NCI-H2196 treated with DMSO at 0.1 percent for 48 hours (cell line): Measurements from ENCODE around the gene LIAS.
"Not testable (repeated sequence)": the region's sequence is repeated elsewhere in the genome, so short reads cannot be mapped to it uniquely, and the experiment has no call there.

Experiments
- DNase-seq: peaks from one replicate; lab custom pipeline; 2025; ENCODE audit not compliant: unreplicated experiment; lab: John Stamatoyannopoulos, UW

LIAS gene

DNA sequence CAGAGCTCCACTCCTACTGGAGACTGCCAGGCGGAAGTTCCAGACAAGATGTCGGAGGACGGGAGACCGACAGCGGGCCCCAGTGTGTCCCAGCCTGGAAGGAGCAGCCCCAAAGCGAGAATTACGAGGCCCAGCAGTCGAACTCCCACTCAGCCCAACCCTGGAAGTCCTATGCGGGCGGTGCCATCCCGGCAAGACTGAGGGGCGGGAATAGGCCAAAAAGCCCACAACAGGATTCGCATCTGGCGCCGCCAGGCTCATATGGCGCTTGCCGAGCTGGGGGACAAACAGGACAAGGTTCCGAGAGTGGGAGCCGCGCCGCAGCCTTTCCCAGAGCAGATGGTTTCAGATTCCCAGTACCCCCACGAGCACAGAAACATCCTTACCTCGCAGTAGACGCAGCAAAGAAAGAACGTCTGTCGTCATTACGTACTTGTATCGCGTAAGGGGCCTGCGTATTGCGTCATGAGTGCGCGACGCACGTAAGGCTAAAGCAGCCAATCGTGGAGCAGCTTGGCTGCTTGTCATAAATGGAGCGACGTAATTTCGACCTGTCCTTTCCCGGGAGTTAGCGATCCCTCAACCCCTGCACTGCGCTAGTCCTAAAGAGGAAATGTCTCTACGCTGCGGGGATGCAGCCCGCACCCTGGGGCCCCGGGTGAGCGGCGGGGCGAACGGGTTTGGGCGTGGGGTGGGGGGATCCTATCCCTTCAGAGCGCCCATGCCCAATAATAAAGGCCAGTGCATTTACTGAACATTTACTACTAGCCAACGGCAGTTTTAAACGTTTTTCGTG is at the start of gene LIAS, which contains the start of gene RPL9:
TSS of gene LIAS (plus strand) at position 552 of the 796 bp plus-strand sequence. CDS start at position 614, 62 bp downstream.
TSS of gene RPL9 (minus strand) at position 418 of the 796 bp plus-strand sequence. CDS start 483 bp downstream, outside the sequence.
- peak; percentile 88 for DNase-seq

DNA sequence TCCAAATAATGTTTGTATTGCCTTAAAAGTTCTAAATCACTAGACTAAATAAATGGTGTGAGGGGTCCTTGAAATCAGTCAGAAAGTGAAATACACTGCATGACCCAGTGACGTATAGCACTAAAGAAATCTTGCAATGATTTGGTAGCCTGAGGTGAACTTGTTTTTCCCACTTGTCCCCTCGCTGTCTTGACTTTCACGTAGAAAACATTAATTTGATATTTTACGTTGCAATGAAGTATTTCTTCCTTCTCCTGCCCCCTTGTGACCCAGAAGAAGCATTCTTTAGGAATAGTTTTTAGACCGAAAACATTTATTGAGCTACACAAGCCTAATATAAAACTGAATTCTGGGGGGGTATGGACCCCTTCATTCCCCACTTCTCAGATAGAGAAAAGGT is 48.4 kb upstream of the LIAS start:
- no peak for DNase-seq

DNA sequence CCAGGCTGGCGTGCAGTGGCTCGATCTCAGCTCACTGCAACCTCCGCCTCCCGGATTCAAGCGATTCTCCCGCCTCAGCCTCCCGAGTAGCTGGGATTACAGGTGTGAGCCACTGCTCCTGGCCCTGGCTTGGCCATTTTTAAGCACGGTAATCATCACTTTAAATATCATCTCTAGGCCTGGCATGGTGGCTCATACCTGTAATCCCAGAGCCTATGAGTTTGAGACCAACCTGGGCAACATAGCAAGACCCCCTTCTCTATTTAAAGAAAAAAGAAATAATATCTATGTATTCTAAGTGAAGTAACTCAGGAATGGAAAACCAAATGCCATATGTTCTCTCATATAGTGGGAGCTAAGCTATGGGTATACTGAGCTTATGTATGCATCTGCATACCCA is 47.3 kb upstream of the LIAS start:
- DNase-seq = not testable (repeated sequence)

DNA sequence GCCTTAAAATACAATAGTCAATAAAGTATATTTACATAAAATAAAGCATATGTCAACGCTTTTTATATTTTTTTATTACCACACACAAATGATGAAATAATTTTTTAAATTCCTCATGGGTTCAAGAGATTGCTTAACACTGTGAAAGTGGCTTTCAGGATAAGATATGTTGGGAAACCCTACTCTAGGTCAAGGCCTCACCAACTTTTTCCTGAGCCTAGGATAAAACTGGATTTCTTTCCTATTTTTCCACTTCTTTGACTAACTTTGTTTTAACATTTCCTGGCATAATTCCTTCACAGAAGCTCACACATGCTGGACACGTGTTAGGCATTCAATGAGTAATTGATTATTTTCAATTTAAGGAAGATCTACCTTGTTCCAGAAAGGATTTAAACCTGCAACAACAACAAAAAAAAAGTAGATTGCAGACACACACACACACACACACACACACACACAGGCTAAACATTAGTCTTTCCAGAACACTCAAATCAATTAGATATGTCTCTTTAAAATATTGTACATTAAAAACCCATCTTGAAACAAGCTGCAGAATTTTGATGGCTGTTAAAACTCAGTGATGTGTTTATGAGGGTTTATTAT is 43.1 kb upstream of the LIAS start:
- DNase-seq = no peak

DNA sequence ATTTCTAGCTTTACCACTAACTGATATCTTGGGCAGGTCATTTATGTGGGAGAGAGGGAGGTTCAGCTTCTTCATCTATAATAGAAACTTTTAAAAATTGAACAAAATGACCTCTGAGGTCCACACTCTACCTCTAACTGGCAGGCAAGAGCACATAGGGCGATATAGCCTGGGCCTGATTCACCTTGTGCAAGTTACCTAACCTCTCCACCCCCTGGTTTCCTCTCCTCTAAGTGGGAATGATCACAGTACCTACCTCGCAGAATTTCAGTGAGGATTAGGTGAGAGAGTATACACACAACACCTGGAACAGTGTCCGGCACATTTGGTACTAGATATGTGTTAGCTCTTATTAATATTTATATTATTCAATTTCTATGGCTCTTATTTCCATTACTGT is 36.6 kb upstream of the LIAS start:
- no peak for DNase-seq

DNA sequence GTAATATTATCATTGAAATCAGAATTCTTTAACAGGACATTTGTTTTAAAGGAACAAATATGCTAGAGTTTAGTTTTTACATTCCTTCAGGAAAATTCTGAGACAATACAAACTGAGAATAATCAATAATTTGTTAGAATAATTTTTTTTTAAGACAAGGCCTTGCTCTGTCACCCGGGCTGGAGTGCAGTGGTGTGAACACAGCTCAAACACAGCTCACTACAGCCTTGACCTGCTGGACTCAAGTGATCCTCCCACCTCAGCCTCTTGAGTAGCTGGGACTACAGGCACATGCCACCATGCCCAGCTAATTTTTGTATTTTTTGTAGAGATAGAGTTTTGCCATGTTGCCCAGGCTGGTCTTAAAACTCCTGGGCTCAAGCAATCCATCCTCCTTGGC is 33.6 kb upstream of the LIAS start:
- not testable (repeated sequence) for DNase-seq

DNA sequence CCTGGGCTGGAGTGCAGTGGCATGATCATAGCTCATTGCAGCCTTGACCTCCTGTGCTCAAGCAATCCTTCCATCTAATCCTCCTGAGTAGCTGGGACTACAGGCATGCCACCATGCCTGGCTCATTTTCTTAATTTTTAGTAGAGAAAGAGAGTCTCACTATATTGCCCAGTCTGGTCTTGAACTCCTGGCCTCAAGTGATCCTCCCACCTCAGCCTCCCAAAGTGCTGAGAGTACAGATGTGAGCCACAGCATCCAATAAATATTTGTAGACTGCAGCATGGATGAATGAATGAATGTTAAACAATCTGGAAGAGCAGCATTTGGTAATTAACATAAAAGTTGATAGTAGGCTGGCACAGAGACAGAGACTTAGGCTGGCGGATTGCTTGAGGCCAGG is 32.1 kb upstream of the LIAS start:
- DNase-seq = no peak

DNA sequence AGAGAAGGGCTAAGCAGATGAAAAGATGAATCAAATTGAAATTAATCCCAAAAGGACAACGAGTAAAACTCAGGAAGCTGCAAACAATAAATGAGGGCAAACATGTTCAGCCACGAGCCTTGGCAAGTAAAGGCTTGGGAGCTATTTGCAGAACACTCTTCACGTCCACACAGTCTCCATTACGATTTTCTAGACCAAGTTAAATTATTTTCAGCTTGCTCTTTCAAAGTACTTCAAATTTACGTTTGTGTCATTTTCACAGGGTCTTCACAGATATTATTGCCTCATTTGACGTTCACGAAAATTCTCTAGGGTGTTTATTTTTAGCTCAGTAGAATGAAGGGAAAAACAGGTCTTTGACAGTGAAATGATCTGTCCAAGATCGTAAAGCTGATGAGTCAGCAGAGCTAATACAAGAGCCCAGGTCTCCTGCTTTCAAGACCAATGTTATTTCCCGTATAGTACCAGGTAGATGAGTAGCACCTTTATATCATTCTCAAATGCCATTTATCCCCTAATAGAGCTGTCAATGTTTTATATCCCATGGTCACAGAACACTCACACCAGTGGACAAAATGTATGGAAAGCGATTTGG is 31.2 kb upstream of the LIAS start:
- DNase-seq = no peak

DNA sequence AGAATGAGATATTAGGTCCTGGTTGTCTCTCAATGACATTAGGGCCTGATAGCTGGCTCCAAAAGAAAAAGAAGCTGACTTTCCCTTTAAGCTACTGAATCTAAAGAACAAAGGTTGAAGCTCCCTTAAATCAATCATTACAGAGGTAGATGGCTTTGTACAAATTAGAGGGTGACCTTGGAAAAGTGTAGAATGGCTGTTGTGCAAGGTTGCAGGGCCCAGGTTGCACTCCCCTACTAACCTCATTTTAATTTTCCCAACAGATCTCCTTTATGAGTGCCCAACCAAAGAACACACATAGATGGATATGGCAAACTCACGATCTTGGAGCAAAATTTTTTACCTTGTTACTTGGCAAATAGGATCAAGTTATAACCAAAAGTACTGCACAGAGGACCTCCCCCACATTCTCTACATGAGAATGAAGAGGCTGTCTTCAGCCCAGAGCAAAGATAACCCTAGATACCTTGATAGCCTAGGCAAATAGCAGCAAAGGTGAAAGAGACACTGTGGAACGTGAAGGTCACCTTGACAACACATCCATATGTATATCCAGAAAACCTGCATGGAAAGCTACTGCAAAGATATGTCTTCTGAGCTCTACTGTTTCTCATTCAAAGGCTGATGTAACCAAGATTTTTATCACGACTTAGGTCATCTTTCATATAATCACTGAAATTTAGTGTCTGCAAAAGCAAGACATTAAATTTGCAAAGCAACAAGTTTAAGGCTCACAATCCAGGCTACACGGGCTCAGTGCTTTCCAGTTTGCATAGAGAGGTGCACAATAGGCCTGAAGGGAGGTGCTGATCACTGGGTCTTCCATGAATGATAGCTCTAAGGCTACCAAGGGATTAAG is 29.2 kb upstream of the LIAS start:
- DNase-seq = no peak

DNA sequence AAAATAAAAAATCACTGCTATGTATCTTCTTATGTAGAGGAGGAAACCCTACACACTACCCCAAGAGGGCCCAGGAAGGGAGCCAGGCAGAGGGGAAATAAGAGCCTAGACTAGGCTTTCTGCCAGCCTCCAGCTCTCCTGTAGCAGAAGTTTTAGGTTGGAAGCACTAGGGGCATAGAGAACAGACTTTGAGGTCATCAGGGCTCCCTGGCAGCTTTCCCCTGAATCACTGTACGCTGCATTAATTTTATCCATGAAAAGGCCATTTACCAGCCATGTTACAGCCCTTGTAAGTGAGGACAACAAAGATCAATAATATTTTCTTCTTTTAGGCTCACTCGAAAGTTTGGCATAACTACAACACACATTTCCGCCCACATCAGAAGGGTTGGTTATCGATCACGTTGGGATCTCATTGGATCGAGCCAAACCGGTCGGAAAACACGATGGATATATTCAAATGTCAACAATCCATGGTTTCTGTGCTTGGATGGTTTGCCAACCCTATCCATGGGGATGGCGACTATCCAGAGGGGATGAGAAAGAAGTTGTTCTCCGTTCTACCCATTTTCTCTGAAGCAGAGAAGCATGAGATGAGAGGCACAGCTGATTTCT is 24.9 kb upstream of the LIAS start:
- DNase-seq = no peak

DNA sequence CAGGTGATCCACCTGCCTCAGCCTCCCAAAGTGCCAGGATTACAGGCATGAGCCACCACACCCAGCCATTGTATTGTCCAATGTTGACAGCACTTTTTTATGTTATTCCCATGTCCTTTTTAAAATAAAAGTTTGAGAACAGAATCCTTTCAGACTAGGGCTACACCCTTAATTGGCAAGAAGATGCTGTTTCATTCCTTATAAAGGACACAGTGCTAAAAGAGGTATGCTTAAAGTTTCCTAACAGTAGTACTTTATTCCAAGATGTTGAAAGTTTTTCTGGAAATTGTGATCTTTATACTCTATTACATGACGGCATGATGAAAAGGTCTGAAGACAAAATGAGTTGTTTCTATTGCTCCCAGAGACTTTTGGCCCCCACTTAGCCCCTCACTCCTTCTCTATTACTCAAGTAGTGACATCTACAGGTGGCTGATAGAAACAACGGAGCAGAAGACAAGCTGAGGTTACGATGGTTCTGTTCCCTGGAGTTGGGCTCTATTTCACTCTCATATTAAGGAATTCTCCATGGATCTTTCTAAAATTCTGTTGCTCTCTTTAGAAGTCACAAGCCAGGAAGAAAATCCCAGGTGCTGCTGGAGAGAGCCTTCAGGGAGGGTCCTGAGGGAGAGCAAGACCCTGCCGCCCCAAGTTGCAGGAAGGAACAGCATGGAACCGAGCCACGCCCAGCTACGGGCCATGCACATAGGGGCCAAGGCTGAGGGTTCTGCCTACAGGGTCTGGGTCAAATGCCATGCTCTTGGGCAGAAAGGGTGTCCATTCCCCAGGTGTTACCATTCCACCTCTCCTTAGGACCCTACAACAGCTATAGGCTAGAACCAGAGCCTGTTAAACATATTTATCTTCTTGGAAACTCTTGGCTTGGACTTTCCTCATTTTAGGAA is 22.9 kb upstream of the LIAS start:
- no peak for DNase-seq

DNA sequence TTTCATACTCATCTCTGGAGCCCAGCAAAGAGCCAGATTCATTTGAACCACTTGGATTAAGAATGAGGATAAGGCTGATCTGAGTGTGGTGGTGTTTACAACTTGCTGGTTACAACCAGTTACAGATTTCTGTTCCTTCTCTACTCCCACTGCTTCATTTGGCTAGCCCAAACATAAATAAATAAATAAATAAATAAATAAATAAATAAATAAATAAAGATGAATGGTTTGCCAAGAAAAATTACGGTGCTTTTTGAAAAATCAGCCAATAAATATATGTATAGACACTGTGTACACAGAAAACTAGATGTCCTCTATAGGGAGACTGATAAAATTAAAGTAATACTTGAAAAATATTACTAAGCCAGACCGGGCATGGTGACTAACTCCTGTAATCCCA is 17.3 kb upstream of the LIAS start:
- DNase-seq = no peak

DNA sequence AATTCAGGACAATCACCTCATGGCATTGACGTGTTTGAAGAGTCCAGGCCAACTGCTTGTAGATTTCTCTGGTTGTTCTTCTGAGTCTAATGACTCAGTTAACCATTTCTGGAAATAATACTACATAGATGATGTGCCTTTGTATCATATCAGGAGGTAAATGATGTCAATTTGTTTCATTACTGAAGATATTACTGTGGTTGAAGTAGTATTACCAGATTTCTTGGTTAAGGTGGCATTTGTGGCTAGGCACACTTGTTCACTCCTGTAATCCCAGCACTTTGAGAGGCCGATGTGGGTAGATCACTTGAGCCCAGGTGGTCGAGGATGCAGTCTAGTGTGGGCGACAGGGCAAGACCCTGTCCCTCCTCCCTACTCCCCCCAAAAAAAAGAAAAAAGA is 15.9 kb upstream of the LIAS start:
- no peak for DNase-seq

DNA sequence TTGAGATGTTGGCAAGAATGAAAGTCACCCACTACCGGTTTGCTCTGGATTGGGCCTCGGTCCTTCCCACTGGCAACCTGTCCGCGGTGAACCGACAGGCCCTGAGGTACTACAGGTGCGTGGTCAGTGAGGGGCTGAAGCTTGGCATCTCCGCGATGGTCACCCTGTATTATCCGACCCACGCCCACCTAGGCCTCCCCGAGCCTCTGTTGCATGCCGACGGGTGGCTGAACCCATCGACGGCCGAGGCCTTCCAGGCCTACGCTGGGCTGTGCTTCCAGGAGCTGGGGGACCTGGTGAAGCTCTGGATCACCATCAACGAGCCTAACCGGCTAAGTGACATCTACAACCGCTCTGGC is 12.4 kb upstream of the LIAS start:
- no peak for DNase-seq

DNA sequence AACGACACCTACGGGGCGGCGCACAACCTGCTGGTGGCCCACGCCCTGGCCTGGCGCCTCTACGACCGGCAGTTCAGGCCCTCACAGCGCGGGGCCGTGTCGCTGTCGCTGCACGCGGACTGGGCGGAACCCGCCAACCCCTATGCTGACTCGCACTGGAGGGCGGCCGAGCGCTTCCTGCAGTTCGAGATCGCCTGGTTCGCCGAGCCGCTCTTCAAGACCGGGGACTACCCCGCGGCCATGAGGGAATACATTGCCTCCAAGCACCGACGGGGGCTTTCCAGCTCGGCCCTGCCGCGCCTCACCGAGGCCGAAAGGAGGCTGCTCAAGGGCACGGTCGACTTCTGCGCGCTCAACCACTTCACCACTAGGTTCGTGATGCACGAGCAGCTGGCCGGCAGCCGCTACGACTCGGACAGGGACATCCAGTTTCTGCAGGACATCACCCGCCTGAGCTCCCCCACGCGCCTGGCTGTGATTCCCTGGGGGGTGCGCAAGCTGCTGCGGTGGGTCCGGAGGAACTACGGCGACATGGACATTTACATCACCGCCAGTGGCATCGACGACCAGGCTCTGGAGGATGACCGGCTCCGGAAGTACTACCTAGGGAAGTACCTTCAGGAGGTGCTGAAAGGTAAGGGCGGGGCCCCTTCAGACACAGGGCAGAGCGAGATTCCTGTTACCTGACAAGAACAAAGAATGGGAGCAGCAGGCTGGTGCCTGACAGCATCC is 11.8 kb upstream of the LIAS start:
- DNase-seq = no peak

DNA sequence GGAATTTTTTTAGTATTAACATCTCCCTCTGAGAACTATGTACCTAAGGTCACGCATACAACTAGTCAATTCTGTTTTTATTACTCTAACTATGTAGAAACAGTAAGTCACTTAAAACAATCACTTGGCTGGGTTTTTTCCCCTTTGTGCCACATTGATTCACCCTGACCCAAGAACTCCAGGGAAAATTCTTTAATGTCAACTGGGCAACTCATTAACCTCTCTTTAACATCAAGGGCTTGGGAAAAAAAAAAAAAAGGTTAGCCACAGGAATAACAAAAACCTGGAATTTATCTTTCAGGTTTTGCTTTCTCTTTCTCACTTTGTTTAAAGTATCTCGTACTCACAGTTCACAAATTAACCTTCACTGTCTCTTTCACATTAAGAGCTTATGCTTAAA is 8.2 kb upstream of the LIAS start:
- no peak for DNase-seq

DNA sequence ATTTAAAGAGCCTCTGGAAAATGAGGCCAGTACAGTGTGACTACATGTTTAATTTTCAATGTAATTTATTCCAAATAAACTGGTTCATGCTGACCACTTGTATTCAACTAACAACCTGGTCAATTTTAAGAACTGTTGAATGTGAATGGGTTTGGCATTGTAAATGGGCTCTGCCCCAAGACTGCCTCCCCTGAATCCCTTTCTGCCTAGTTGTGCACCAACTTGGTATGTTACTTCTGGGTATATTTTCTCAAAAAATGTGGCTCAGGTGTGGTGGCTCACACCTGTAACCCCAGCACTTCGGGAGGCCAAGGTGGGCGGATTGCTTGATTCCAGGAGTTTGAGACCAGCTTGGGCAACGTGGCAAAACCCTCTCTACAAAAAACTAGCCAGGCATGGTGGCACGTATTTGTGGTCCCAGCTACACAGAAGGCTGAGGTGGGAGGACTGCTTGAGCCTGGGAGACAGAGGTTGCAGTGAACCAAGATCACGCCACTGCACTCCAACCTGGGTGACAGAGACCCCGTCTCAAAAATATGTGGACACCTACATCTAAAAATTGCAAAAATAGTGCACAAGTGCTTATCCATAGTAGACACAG is 7.3 kb upstream of the LIAS start:
- DNase-seq = no peak

DNA sequence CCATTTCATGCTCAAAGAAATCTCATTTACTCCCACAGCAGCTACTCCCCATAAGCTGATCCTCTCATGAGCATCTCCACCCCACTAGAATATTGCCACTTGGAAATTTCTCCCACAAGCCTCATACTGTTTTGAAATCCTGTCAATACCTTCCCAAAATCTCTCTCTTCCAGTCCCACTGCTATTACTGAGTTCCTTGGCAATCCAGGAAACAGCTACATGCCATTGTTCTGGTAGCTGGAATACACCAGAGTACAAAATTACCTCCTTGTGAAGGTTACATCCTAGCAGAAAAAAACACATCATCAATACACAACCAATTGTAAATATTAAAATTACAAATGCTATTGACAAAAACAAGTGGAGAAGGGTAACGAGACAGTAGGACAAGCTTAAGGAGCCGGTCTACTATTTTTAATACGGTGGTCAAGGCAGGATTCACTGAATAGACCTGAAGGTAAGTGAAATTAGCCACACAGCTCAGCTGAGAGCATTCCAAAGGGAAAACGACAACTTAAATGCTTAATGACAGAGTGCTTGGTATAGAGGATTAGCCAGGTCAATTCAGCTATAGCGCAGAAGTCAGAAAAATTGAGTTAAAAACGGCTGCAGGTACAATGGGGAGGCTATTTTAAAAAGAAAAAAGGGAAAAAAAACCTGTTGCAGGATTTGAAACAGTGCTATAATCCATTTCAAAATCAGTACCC is 6.5 kb upstream of the LIAS start:
- no peak for DNase-seq
